Measurements from ENCODE around the gene KLRK1.
"Not testable (repeated sequence)": the region's sequence is repeated elsewhere in the genome, so short reads cannot be mapped to it uniquely, and the experiment has no call there.

KLRK1 gene

GRCh38 chr12:10354071-10354470 lies 35.8 kb downstream of the KLRK1 start:
- peak overlapping the region; percentile 45 for H2BK120ac ChIP-seq (ENCODE audit: low read depth, low read length)
- no peak overlapping the region for H3K9ac ChIP-seq (ENCODE audit: low read length)
- H2AK5ac ChIP-seq (ENCODE audit: low read length, severe bottlenecking) = no peak overlapping the region
- peak overlapping the region in 1 of 2 experiments; percentile 84 for H3K18ac ChIP-seq (ENCODE audit: low read depth in 1 of 2, low read length in 2 of 2)
- H3K4me3 ChIP-seq (ENCODE audit: insufficient read depth in 1 of 2, low read depth in 1 of 2, low read length in 2 of 2) = no peak overlapping the region
- H4K91ac ChIP-seq (ENCODE audit: low read length) = no peak overlapping the region
- H3K4ac ChIP-seq (ENCODE audit: low read depth in 1 of 2, low read length in 2 of 2) = no peak overlapping the region
- H3K23ac ChIP-seq (ENCODE audit: low read length in 2 of 2) = no peak overlapping the region
- H3K27ac ChIP-seq (ENCODE audit: low read length, poor library complexity, severe bottlenecking) = no peak overlapping the region
- H3K4me2 ChIP-seq (ENCODE audit: low read length, poor library complexity, severe bottlenecking) = no peak overlapping the region
- H3K4me1 ChIP-seq (ENCODE audit: control insufficient read depth, insufficient read depth, low read depth, low read length) = peaks cover 7% of the 10 kb centered on the region
- no peaks in the 10 kb centered on the region for H3K9me3 ChIP-seq (ENCODE audit: control insufficient read depth, low read length)
- DNase-seq = no peak
- no peaks in the 10 kb centered on the region for H3K79me1 ChIP-seq (replicated peaks; ENCODE audit: low read length, poor library complexity, severe bottlenecking)
- peak overlapping the region; percentile 70 for H4K8ac ChIP-seq (ENCODE audit: low read length)
- H3K14ac ChIP-seq (ENCODE audit: low read length in 2 of 2) = peak overlapping the region in 1 of 2 experiments; percentile 15
- H2BK5ac ChIP-seq (ENCODE audit: low read depth, low read length, poor library complexity, severe bottlenecking) = no peak overlapping the region
- H2BK15ac ChIP-seq (ENCODE audit: low read depth, poor library complexity, severe bottlenecking) = no peak overlapping the region
- peak overlapping the region; percentile 49 to 71 for H2BK12ac ChIP-seq (ENCODE audit: low read length in 2 of 2)
- H3K36me3 ChIP-seq (ENCODE audit: control insufficient read depth in 1 of 2, insufficient read depth in 2 of 2, low read depth in 1 of 2, low read length in 2 of 2) = no peaks in the 10 kb centered on the region
- peak overlapping the region; percentile 18 for H2AFZ ChIP-seq (ENCODE audit: low read depth, low read length)
- H3K27me3 ChIP-seq (ENCODE audit: control insufficient read depth in 1 of 2, insufficient read depth in 1 of 2, low read length in 2 of 2) = no peaks in the 10 kb centered on the region
- 93% methylated on average over 4 of the region's 4 CpGs for WGBS

- not testable (repeated sequence) for H3K4me3 ChIP-seq (ENCODE audit: insufficient read depth in 1 of 2, low read depth in 1 of 2, low read length in 2 of 2); H3K4me1 ChIP-seq (ENCODE audit: control insufficient read depth, insufficient read depth, low read depth, low read length); H3K27me3 ChIP-seq (ENCODE audit: control insufficient read depth in 1 of 2, insufficient read depth in 1 of 2, low read length in 2 of 2); H2BK12ac ChIP-seq (ENCODE audit: low read length in 2 of 2); H2BK120ac ChIP-seq (ENCODE audit: low read depth, low read length); H2AFZ ChIP-seq (ENCODE audit: low read depth, low read length); H3K79me1 ChIP-seq (replicated peaks; ENCODE audit: low read length, poor library complexity, severe bottlenecking); H3K4me2 ChIP-seq (ENCODE audit: low read length, poor library complexity, severe bottlenecking); H3K4ac ChIP-seq (ENCODE audit: low read depth in 1 of 2, low read length in 2 of 2); H4K91ac ChIP-seq (ENCODE audit: low read length); H3K27ac ChIP-seq (ENCODE audit: low read length, poor library complexity, severe bottlenecking); H3K9me3 ChIP-seq (ENCODE audit: control insufficient read depth, low read length); DNase-seq; H3K23ac ChIP-seq (ENCODE audit: low read length in 2 of 2); H2AK5ac ChIP-seq (ENCODE audit: low read length, severe bottlenecking); H4K8ac ChIP-seq (ENCODE audit: low read length); H3K14ac ChIP-seq (ENCODE audit: low read length in 2 of 2); H3K18ac ChIP-seq (ENCODE audit: low read depth in 1 of 2, low read length in 2 of 2); H2BK15ac ChIP-seq (ENCODE audit: low read depth, poor library complexity, severe bottlenecking); H3K9ac ChIP-seq (ENCODE audit: low read length); H2BK5ac ChIP-seq (ENCODE audit: low read depth, low read length, poor library complexity, severe bottlenecking); H3K36me3 ChIP-seq (ENCODE audit: control insufficient read depth in 1 of 2, insufficient read depth in 2 of 2, low read depth in 1 of 2, low read length in 2 of 2)
- 59% methylated on average over 3 of the region's 3 CpGs for WGBS
Observed at GRCh38 chr12:10351457-10351856, 38.4 kb downstream of the KLRK1 start.

GRCh38 chr12:10341892-10342509 lies 47.8 kb downstream of the KLRK1 start:
- Histone ChIP-seq H2BK15ac (ENCODE audit: low read depth, poor library complexity, severe bottlenecking) (no peak overlapping the region), H3K14ac (ENCODE audit: low read length in 2 of 2) (no peak overlapping the region), H4K91ac (ENCODE audit: low read length) (no peak overlapping the region), H2AK5ac (ENCODE audit: low read length, severe bottlenecking) (no peak overlapping the region), H3K27ac (ENCODE audit: low read length, poor library complexity, severe bottlenecking) (no peak overlapping the region), H3K4me1 (ENCODE audit: control insufficient read depth, insufficient read depth, low read depth, low read length) (peaks cover 7% of the 10 kb centered on the region), H3K23ac (ENCODE audit: low read length in 2 of 2) (no peak overlapping the region), H3K4me2 (ENCODE audit: low read length, poor library complexity, severe bottlenecking) (no peak overlapping the region), H3K18ac (ENCODE audit: low read depth in 1 of 2, low read length in 2 of 2) (no peak overlapping the region), H2BK5ac (ENCODE audit: low read depth, low read length, poor library complexity, severe bottlenecking) (no peak overlapping the region), H2BK120ac (ENCODE audit: low read depth, low read length) (no peak overlapping the region), H4K8ac (ENCODE audit: low read length) (no peak overlapping the region), H3K27me3 (ENCODE audit: control insufficient read depth in 1 of 2, insufficient read depth in 1 of 2, low read length in 2 of 2) (no peaks in the 10 kb centered on the region), H2BK12ac (ENCODE audit: low read length in 2 of 2) (no peak overlapping the region), H2AFZ (ENCODE audit: low read depth, low read length) (no peak overlapping the region), H3K4ac (ENCODE audit: low read depth in 1 of 2, low read length in 2 of 2) (no peak overlapping the region), H3K36me3 (ENCODE audit: control insufficient read depth in 1 of 2, insufficient read depth in 2 of 2, low read depth in 1 of 2, low read length in 2 of 2) (no peaks in the 10 kb centered on the region), H3K9me3 (ENCODE audit: control insufficient read depth, low read length) (no peaks in the 10 kb centered on the region), H3K9ac (ENCODE audit: low read length) (no peak overlapping the region), H3K79me1 (replicated peaks; ENCODE audit: low read length, poor library complexity, severe bottlenecking) (no peaks in the 10 kb centered on the region), H3K4me3 (ENCODE audit: insufficient read depth in 1 of 2, low read depth in 1 of 2, low read length in 2 of 2) (no peak overlapping the region)
- peak; percentile 3 for DNase-seq
- WGBS = 100% methylated on average over 1 of the region's 1 CpG

GRCh38 chr12:10340946-10341345 lies 48.9 kb downstream of the KLRK1 start:
- H3K9ac ChIP-seq (ENCODE audit: low read length); H4K91ac ChIP-seq (ENCODE audit: low read length); H3K9me3 ChIP-seq (ENCODE audit: control insufficient read depth, low read length); H2BK5ac ChIP-seq (ENCODE audit: low read depth, low read length, poor library complexity, severe bottlenecking); H2BK15ac ChIP-seq (ENCODE audit: low read depth, poor library complexity, severe bottlenecking); H3K4ac ChIP-seq (ENCODE audit: low read depth in 1 of 2, low read length in 2 of 2); H3K4me1 ChIP-seq (ENCODE audit: control insufficient read depth, insufficient read depth, low read depth, low read length); DNase-seq; H3K79me1 ChIP-seq (replicated peaks; ENCODE audit: low read length, poor library complexity, severe bottlenecking); H2AK5ac ChIP-seq (ENCODE audit: low read length, severe bottlenecking); H3K27me3 ChIP-seq (ENCODE audit: control insufficient read depth in 1 of 2, insufficient read depth in 1 of 2, low read length in 2 of 2); H3K27ac ChIP-seq (ENCODE audit: low read length, poor library complexity, severe bottlenecking); H3K4me3 ChIP-seq (ENCODE audit: insufficient read depth in 1 of 2, low read depth in 1 of 2, low read length in 2 of 2); H3K14ac ChIP-seq (ENCODE audit: low read length in 2 of 2); H3K36me3 ChIP-seq (ENCODE audit: control insufficient read depth in 1 of 2, insufficient read depth in 2 of 2, low read depth in 1 of 2, low read length in 2 of 2); H4K8ac ChIP-seq (ENCODE audit: low read length); H3K23ac ChIP-seq (ENCODE audit: low read length in 2 of 2); H2AFZ ChIP-seq (ENCODE audit: low read depth, low read length); H2BK120ac ChIP-seq (ENCODE audit: low read depth, low read length); H2BK12ac ChIP-seq (ENCODE audit: low read length in 2 of 2); H3K18ac ChIP-seq (ENCODE audit: low read depth in 1 of 2, low read length in 2 of 2); H3K4me2 ChIP-seq (ENCODE audit: low read length, poor library complexity, severe bottlenecking): not testable (repeated sequence)
- WGBS = no CpG with 5 or more reads among the region's 2 CpGs

Measured in mesenchymal stem cell (in vitro differentiated cells and primary cell).